GM12865 (cell line): ENCODE data around the gene ANK2.

Source experiments
- DNase-seq: peaks from one replicate; pipeline ENCODE4 v3.0.0; 2010; ENCODE audit warnings: low read depth
- H3K4me3 ChIP-seq: 2 replicates; pipeline ENCODE4 v1.5.1; 2011; ENCODE audit warnings: mild to moderate bottlenecking, low read depth, low read length, control low read depth
- CTCF ChIP-seq: IDR thresholded peaks from 2 replicates; pipeline ENCODE4 v1.5.1; 2011; ENCODE audit warnings: low read length, control low read depth, low read depth, inconsistent platforms; ENCODE audit not compliant: insufficient read depth; ENCODE audit errors: missing control alignments

ANK2 gene

GRCh38 chr4:113101669-113102068, 52.2 kb downstream of the ANK2 start:
- no peak for TF ChIP-seq CTCF
- H3K4me3 ChIP-seq = no peak overlapping the region
- no peak for DNase-seq

GRCh38 chr4:113103556-113103955, 54.1 kb downstream of the ANK2 start:
- no peak for TF ChIP-seq CTCF
- DNase-seq = no peak
- no peak overlapping the region for H3K4me3 ChIP-seq

- no peak overlapping the region for H3K4me3 ChIP-seq
- peak; percentile 18 for DNase-seq
- peak; percentile 2 for TF ChIP-seq CTCF
These were observed 56.7 kb downstream of the ANK2 start for GRCh38 chr4:113106108-113106507.

GRCh38 chr4:113109106-113109718, 59.8 kb downstream of the ANK2 start:
- TF ChIP-seq CTCF = no peak
- DNase-seq = no peak
- no peak overlapping the region for H3K4me3 ChIP-seq

GRCh38 chr4:113112338-113112978, 63.0 kb downstream of the ANK2 start:
- TF ChIP-seq CTCF = no peak
- H3K4me3 ChIP-seq = no peak overlapping the region
- no peak for DNase-seq

- H3K4me3 ChIP-seq = no peak overlapping the region
- TF ChIP-seq CTCF = no peak
- no peak for DNase-seq
These were observed 63.7 kb downstream of the ANK2 start for GRCh38 chr4:113113151-113113550.

GRCh38 chr4:113114884-113115283, 65.4 kb downstream of the ANK2 start:
- DNase-seq = no peak
- no peak overlapping the region for H3K4me3 ChIP-seq
- TF ChIP-seq CTCF = no peak
